Thyroid gland (tissue), 4 donors: ENCODE measurements around the gene MEST.

Experiments used
- POLR2A ChIP-seq, 2 donors: fragments of 450-650 bp; IDR thresholded peaks; one replicate each; pipeline ENCODE4 v1.6.1; 2017; ENCODE audit warnings: antibody characterized with exemption in 2 of 2, mild to moderate bottlenecking in 2 of 2, moderate library complexity in 1 of 2
- TF ChIP-seq, protein P1 (sequence below), 6 experiments: fragments of 200-600 bp in 3 of 6; fragments of 450-650 bp in 3 of 6; sonication (generic) in 3 of 6; IDR thresholded peaks; one replicate each; pipeline ENCODE4 v1.5.1; 2016 to 2019; ENCODE audit warnings: antibody characterized with exemption in 6 of 6, mild to moderate bottlenecking in 2 of 6, inconsistent platforms in 1 of 6, moderate library complexity in 1 of 6

DNA sequence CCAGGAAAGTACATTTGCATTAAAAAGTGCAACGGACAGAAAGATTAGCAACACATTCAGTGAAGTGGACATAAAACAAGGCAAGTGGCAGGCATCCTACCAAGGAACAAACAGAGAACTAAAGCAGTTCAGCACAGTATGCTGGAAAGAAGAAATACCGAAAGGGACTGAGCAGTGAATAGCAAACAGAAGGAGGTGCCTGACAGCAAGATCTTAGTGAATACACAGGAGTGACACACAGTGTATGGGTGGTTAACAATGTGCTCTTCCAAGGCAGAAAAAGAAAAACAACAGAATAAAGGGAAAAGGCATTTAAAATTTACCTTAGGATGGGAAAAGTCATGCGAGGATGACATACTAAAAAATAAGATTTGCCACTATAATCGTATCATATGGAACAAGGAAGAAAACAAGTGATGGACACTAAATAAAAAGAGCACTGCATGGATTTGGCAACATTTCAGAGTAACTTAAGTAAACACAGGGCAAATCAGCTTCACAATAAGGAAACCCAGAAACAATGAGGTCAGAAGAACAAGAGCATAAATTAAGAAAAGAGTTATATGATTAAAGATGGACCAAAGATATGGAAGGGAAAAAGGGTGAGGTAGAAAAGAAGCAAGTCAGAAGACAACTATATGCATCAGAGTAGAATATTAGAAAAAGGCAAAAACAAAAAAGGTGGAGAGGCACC is 29.5 kb downstream of the MEST start:
- TF ChIP-seq POLR2A (IDR thresholded peaks at IDR 0.05), result no peak
- TF ChIP-seq, protein P1, sequence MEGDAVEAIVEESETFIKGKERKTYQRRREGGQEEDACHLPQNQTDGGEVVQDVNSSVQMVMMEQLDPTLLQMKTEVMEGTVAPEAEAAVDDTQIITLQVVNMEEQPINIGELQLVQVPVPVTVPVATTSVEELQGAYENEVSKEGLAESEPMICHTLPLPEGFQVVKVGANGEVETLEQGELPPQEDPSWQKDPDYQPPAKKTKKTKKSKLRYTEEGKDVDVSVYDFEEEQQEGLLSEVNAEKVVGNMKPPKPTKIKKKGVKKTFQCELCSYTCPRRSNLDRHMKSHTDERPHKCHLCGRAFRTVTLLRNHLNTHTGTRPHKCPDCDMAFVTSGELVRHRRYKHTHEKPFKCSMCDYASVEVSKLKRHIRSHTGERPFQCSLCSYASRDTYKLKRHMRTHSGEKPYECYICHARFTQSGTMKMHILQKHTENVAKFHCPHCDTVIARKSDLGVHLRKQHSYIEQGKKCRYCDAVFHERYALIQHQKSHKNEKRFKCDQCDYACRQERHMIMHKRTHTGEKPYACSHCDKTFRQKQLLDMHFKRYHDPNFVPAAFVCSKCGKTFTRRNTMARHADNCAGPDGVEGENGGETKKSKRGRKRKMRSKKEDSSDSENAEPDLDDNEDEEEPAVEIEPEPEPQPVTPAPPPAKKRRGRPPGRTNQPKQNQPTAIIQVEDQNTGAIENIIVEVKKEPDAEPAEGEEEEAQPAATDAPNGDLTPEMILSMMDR (IDR thresholded peaks at IDR 0.05), result no peak
